ENCODE results near the gene TMX4. TPM values are rescaled to one million over a fixed set of nuclear protein-coding genes. Genes with fewer than 3 reads are reported as not detected.

Gene TMX4
- total and polyA plus RNA-seq, 2 of the 4 experiments (the other 2 are of a cell fraction): 5.4 to 13.6 TPM

GRCh38 chr20:7990385-7990784 is 29.2 kb downstream of the TMX4 start:
- H3K27ac ChIP-seq (ENCODE audit: insufficient read depth, low read length): no peak overlapping the region
- H4K8ac ChIP-seq (ENCODE audit: low read depth in 2 of 2, low read length in 2 of 2): no peak overlapping the region
- ATAC-seq (ENCODE audit: low read depth): no peak
- peaks cover 2% of the 10 kb centered on the region; the same call in 1 of the 2 replicates for H3K36me3 ChIP-seq (ENCODE audit: control insufficient read depth, insufficient read depth, low read length)
- H4K20me1 ChIP-seq (ENCODE audit: insufficient read depth, low read length): no peaks in the 10 kb centered on the region
- no peak overlapping the region for H3K14ac ChIP-seq (replicated peaks; ENCODE audit: low read depth, low read length)
- no peaks in the 10 kb centered on the region for H3K27me3 ChIP-seq (ENCODE audit: control insufficient read depth, insufficient read depth, low read length)
- in situ Hi-C loops (cut with MboI; ENCODE audit: low sequenced_read_pairs): no loop called here
- no peak overlapping the region for H3K18ac ChIP-seq (ENCODE audit: low read depth, low read length)
- no peak overlapping the region for H3K56ac ChIP-seq (ENCODE audit: extremely low read depth, insufficient read depth, low read length)
- H2BK5ac ChIP-seq (ENCODE audit: low read depth, low read length, poor library complexity, severe bottlenecking): no peak overlapping the region
- no peak overlapping the region for H4K91ac ChIP-seq (ENCODE audit: insufficient read depth, low read depth, low read length)
- no peak overlapping the region for H2AK9ac ChIP-seq (replicated peaks; ENCODE audit: low read depth, low read length, poor library complexity)
- no peak overlapping the region for H3K4me2 ChIP-seq (ENCODE audit: low read depth, low read length)
- peaks cover 3% of the 10 kb centered on the region for H3K9me3 ChIP-seq (ENCODE audit: control insufficient read depth, insufficient read depth, low read length)
- H3K23ac ChIP-seq (ENCODE audit: low read depth, low read length): no peak overlapping the region
- H3K4ac ChIP-seq (ENCODE audit: low read depth, low read length): no peak overlapping the region
- no peak overlapping the region for H4K5ac ChIP-seq (ENCODE audit: low read depth, low read length)
- no TSS peak for BruUV-seq (replicated peaks)
- intact Hi-C loops (cut with micrococcal nuclease): no loop called here
- no peak overlapping the region for H3K4me3 ChIP-seq (ENCODE audit: insufficient read depth, low read depth, low read length)
- no peak overlapping the region for H2BK20ac ChIP-seq (ENCODE audit: low read depth, low read length)
- ChIA-PET CTCF (interaction anchor here (0.6 kb wide), 1 partner anchor 18 kb away, joined by 4 read pairs; no protein-coding TSS in a partner anchor), POLR2A (ENCODE audit: unreplicated experiment) (no interaction called here)
- TF ChIP-seq POLR2A (IDR thresholded peaks at IDR 0.05; ENCODE audit: low read depth, low read length) (no peak), CEBPB (IDR thresholded peaks at IDR 0.05; ENCODE audit: low read depth, low read length) (no peak)
- H2BK15ac ChIP-seq (ENCODE audit: low read depth, low read length): no peak overlapping the region
- no peaks in the 10 kb centered on the region for H3K79me1 ChIP-seq (ENCODE audit: low read depth in 1 of 2, low read length in 2 of 2)
- no peak overlapping the region for H2BK120ac ChIP-seq (ENCODE audit: low read depth, low read length)
- H2AFZ ChIP-seq (replicated peaks; ENCODE audit: low read length, poor library complexity): no peak overlapping the region
- H3K4me1 ChIP-seq (ENCODE audit: control insufficient read depth, insufficient read depth, low read length): no peaks in the 10 kb centered on the region
- dilution Hi-C loops (cut with HindIII; ENCODE audit: low sequenced_read_pairs, unreplicated experiment): no loop called here
- H2AK5ac ChIP-seq (ENCODE audit: low read depth, low read length): no peak overlapping the region
- H3K9me1 ChIP-seq (ENCODE audit: insufficient read depth, low read length): peaks cover 5% of the 10 kb centered on the region; the same call in 1 of the 2 replicates
- no peak for DNase-seq
- H3K9ac ChIP-seq (ENCODE audit: low read depth, low read length): no peak overlapping the region

Measured in IMR-90 (cell line).